HG02870 (cell line): ENCODE measurements around the gene SUB1.
A peak's percentile ranks its signal among the peaks of the same experiment; 100 is the strongest.
"Not testable (repeated sequence)": the region's sequence is repeated elsewhere in the genome, so short reads cannot be mapped to it uniquely, and the experiment has no call there.

ENCODE experiments used
- ATAC-seq: cut with Tn5 transposase; IDR thresholded peaks from one replicate; pipeline ENCODE4 v1.9.1; 2021; ENCODE audit warnings: mild to moderate bottlenecking, moderate library complexity; ENCODE audit not compliant: unreplicated experiment

The SUB1 gene

GRCh38 chr5:32563614-32564013 is 21.7 kb upstream of the SUB1 start:
- ATAC-seq = no peak

- ATAC-seq = no peak
Observed at GRCh38 chr5:32565145-32565544, 20.2 kb upstream of the SUB1 start.

- ATAC-seq = no peak
Observed at GRCh38 chr5:32566319-32567111, 18.8 kb upstream of the SUB1 start.

- ATAC-seq = no peak
Observed at GRCh38 chr5:32571128-32571527, 14.2 kb upstream of the SUB1 start.

- peak; percentile 89 for ATAC-seq
Observed at GRCh38 chr5:32572778-32573480, 12.4 kb upstream of the SUB1 start.

GRCh38 chr5:32573481-32573854 is 11.9 kb upstream of the SUB1 start:
- not testable (repeated sequence) for ATAC-seq

- ATAC-seq = no peak
Observed at GRCh38 chr5:32574540-32575175, 10.7 kb upstream of the SUB1 start.

- ATAC-seq = no peak
Observed at GRCh38 chr5:32578363-32578762, 7.0 kb upstream of the SUB1 start.

GRCh38 chr5:32578764-32579163 is 6.6 kb upstream of the SUB1 start:
- no peak for ATAC-seq

GRCh38 chr5:32581010-32581785 is 4.2 kb upstream of the SUB1 start:
- ATAC-seq = no peak

- ATAC-seq = peak; percentile 70
Observed at GRCh38 chr5:32583582-32584232, 1.6 kb upstream of the SUB1 start.

GRCh38 chr5:32584646-32585045 is 711 bp upstream of the SUB1 start:
- no peak for ATAC-seq

GRCh38 chr5:32585122-32585445 is 273 bp upstream of the SUB1 start:
- no peak for ATAC-seq

- ATAC-seq = peak; percentile 15
Observed at GRCh38 chr5:32586276-32586599, 881 bp downstream of the SUB1 start.

GRCh38 chr5:32587067-32587551 is 1.8 kb downstream of the SUB1 start:
- ATAC-seq = no peak

- peak; percentile 29 for ATAC-seq
Observed at GRCh38 chr5:32589416-32589815, 4.1 kb downstream of the SUB1 start.

- ATAC-seq = no peak
Observed at GRCh38 chr5:32589942-32590869, 4.8 kb downstream of the SUB1 start.

- ATAC-seq = no peak
Observed at GRCh38 chr5:32595118-32595517, 9.8 kb downstream of the SUB1 start.

- ATAC-seq = no peak
Observed at GRCh38 chr5:32597041-32597629, 11.8 kb downstream of the SUB1 start.
